Measurements from ENCODE around the gene USP22. TPM values are rescaled to one million over a fixed set of nuclear protein-coding genes. Genes with fewer than 3 reads are reported as not detected.

The USP22 gene
- total and polyA plus RNA-seq, 2 of the 8 experiments (the other 6 are each of a cell fraction or from before 2014, with no cell fraction given): 221 to 316 TPM

DNA sequence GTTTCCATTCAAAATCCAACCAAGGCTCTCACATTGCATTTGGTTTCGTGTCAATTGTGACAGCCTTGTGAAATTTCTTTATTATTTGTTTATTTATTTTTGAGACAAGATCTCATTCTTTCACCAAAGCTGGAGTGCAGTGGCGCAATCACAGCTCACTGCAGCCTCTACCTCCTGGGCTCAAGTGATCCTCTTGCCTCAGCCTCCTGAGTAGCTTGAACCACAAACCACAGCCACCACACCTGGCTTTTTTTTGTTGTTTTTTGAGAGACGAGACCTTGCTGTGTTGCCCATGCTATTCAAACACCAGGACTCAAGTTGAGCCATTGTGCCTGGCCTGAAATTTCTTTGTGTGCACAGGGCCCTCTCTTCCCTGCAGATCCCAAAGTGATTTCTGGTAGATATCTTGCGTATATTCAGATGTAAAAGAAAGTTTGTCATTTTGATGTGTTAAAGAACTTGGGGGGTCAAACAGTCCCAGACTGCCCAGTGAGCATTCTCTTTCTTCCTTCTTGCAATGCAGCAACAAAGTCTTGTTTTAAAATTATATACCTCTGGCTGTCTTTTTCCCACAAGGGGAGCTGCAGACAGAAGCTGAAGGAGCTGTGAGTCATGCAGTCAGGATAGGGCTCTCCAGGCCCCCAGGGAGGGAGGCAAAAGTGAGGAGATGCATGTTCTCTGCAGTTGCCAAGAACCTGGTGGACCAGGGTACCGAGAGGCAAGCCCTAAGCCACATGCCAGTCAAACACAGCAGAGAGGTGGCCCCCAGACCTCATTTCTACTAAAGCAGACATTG is 15.5 kb upstream of the USP22 start:
- Histone ChIP-seq H3K23ac (ENCODE audit: insufficient read length) (no peak overlapping the region), H3K79me2 (ENCODE audit: control insufficient read depth in 1 of 2, insufficient read depth in 2 of 2, low read length in 2 of 2) (no peaks in the 10 kb centered on the region), H3K18ac (ENCODE audit: extremely low read depth, low read length) (no peak overlapping the region; the same call in 1 of the 2 replicates), H3K4me1 (replicated peaks in 1 of 4; ENCODE audit: control insufficient read depth in 3 of 4, insufficient read depth in 4 of 4, low read length in 3 of 4) (peaks cover 0 to 3% (median 0%) of the 10 kb centered on the region in 4 experiments; a peak in 4 of 7 replicates), H2AK5ac (ENCODE audit: low read depth, low read length) (no peak overlapping the region), H3K4ac (replicated peaks; ENCODE audit: insufficient read length, low read depth, low read length) (no peak overlapping the region), H4K5ac (ENCODE audit: insufficient read length, low read depth, low read length) (no peak overlapping the region), H3K56ac (replicated peaks; ENCODE audit: insufficient read length, low read depth, low read length) (no peak overlapping the region), H3K4me3 (ENCODE audit: extremely low read depth in 1 of 4, insufficient read depth in 2 of 4, low read depth in 3 of 4, low read length in 4 of 4) (no peak overlapping the region), H2AFZ (ENCODE audit: low read length) (no peak overlapping the region), H2BK5ac (ENCODE audit: low read depth, low read length) (no peak overlapping the region; the same call in 1 of the 2 replicates), H4K91ac (replicated peaks; ENCODE audit: insufficient read length, low read length) (no peak overlapping the region), H4K20me1 (replicated peaks in 1 of 2; ENCODE audit: control insufficient read depth in 1 of 2, insufficient read depth in 2 of 2, low read length in 2 of 2) (no peaks in the 10 kb centered on the region), H3K36me3 (ENCODE audit: control insufficient read depth in 2 of 4, insufficient read depth in 4 of 4, low read length in 3 of 4) (no peaks in the 10 kb centered on the region), H3K79me1 (ENCODE audit: low read depth, low read length) (no peaks in the 10 kb centered on the region), H3K27me3 (replicated peaks in 1 of 4; ENCODE audit: control insufficient read depth in 3 of 4, extremely low read depth in 1 of 4, insufficient read depth in 3 of 4, low read length in 3 of 4) (no peaks in the 10 kb centered on the region), H3K27ac (ENCODE audit: low read depth, low read length) (no peak overlapping the region), H2BK12ac (ENCODE audit: low read depth, low read length) (no peak overlapping the region), H3K4me2 (ENCODE audit: insufficient read depth in 1 of 2, low read depth in 2 of 2, low read length in 2 of 2) (no peak overlapping the region), H2BK120ac (replicated peaks; ENCODE audit: low read depth, low read length) (no peak overlapping the region), H2BK20ac (ENCODE audit: low read length) (peak overlapping the region; percentile 61; the same call in 1 of the 2 replicates), H2BK15ac (ENCODE audit: low read length) (no peak overlapping the region), H4K8ac (ENCODE audit: extremely low read depth, insufficient read depth, low read length) (no peak overlapping the region), H3K14ac (ENCODE audit: insufficient read length) (no peak overlapping the region), H3K9ac (replicated peaks in 1 of 4; ENCODE audit: extremely low read depth in 1 of 4, low read depth in 3 of 4, low read length in 3 of 4) (no peak overlapping the region), H3K23me2 (ENCODE audit: low read depth, low read length) (no peaks in the 10 kb centered on the region), H3K9me3 (ENCODE audit: insufficient read depth in 2 of 2, low read depth in 1 of 2, low read length in 1 of 2) (no peaks in the 10 kb centered on the region)
- DNase-seq (ENCODE audit: low read depth in 1 of 2, low spot score in 2 of 2) (no peak), FAIRE-seq (no peak)
- CTCF ChIA-PET (ENCODE audit: partially characterized antibody): interaction anchor here (0.6 to 4.8 kb wide), 5 partner anchors 14 to 365 kb away, joined by 3 to 13 read pairs (median 4); no protein-coding TSS in a partner anchor
- POLR2A ChIA-PET (ENCODE audit: partially characterized antibody): interaction anchor here (0.6 to 1.6 kb wide), 3 partner anchors 14 to 132 kb away, joined by 3 to 5 read pairs (median 3); no protein-coding TSS in a partner anchor
- 82% methylated on average over 5 of the region's 5 CpGs; no CpG with 5 or more reads in 1 of the 2 experiments for WGBS, 2 experiments (ENCODE audit: extremely low coverage in 1 of 2, insufficient coverage in 1 of 2, insufficient read length in 1 of 2, insufficient replicate concordance in 2 of 2, low coverage in 1 of 2, low lambda C conversion rate in 2 of 2, missing lambda C conversion rate in 1 of 2)
- TF ChIP-seq ASH2L (IDR thresholded peaks at IDR 0.05; ENCODE audit: low read length) (no peak), RAD21 (IDR thresholded peaks at IDR 0.05 in 1 of 2, conservative IDR thresholded peaks at IDR 0.05 in 1 of 2; ENCODE audit: low read depth in 2 of 2, low read length in 2 of 2) (peak in 1 of 2 experiments; percentile 25; a peak in 1 of 4 replicates), RNF2 (IDR thresholded peaks at IDR 0.05; ENCODE audit: borderline replicate concordance, low read depth, low read length, missing control alignments, poor library complexity, severe bottlenecking) (no peak), CTBP2 (IDR thresholded peaks at IDR 0.05; ENCODE audit: borderline replicate concordance, insufficient read depth, insufficient read length, low read length) (no peak)
- TF ChIP-seq, protein P1, sequence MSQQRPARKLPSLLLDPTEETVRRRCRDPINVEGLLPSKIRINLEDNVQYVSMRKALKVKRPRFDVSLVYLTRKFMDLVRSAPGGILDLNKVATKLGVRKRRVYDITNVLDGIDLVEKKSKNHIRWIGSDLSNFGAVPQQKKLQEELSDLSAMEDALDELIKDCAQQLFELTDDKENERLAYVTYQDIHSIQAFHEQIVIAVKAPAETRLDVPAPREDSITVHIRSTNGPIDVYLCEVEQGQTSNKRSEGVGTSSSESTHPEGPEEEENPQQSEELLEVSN (IDR thresholded peaks at IDR 0.05): no peak
- TF ChIP-seq, protein P2, sequence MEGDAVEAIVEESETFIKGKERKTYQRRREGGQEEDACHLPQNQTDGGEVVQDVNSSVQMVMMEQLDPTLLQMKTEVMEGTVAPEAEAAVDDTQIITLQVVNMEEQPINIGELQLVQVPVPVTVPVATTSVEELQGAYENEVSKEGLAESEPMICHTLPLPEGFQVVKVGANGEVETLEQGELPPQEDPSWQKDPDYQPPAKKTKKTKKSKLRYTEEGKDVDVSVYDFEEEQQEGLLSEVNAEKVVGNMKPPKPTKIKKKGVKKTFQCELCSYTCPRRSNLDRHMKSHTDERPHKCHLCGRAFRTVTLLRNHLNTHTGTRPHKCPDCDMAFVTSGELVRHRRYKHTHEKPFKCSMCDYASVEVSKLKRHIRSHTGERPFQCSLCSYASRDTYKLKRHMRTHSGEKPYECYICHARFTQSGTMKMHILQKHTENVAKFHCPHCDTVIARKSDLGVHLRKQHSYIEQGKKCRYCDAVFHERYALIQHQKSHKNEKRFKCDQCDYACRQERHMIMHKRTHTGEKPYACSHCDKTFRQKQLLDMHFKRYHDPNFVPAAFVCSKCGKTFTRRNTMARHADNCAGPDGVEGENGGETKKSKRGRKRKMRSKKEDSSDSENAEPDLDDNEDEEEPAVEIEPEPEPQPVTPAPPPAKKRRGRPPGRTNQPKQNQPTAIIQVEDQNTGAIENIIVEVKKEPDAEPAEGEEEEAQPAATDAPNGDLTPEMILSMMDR (IDR thresholded peaks at IDR 0.05; ENCODE audit: control extremely low read depth in 1 of 3, insufficient read depth in 1 of 3, low read depth in 1 of 3, low read length in 3 of 3): 0 out of 4 replicates have a peak, but pooled peaks of 1 of the 3 experiments have one; percentile 6

Data from H1 (cell line).